KOPT-K1 (cell line): Measurements from ENCODE around the gene EIF3B.
"Not testable (repeated sequence)": the region's sequence is repeated elsewhere in the genome, so short reads cannot be mapped to it uniquely, and the experiment has no call there.

Source experiments
- H3K27ac ChIP-seq: fragments of 200-600 bp; sonication (generic); 2 replicates; pipeline ENCODE4 v1.5.1; 2016; ENCODE audit warnings: antibody characterized with exemption, mild to moderate bottlenecking, low read depth, low read length; ENCODE audit not compliant: poor library complexity, severe bottlenecking
- H3K36me3 ChIP-seq: fragments of 200-600 bp; sonication (generic); 2 replicates; pipeline ENCODE4 v1.5.1; 2017; ENCODE audit warnings: antibody characterized with exemption, mild to moderate bottlenecking, low read length, moderate library complexity; ENCODE audit not compliant: insufficient read depth
- H3K9me3 ChIP-seq: fragments of 200-600 bp; sonication (generic); 2 replicates; pipeline ENCODE4 v1.5.1; 2017; ENCODE audit warnings: antibody characterized with exemption, low read length, mild to moderate bottlenecking; ENCODE audit not compliant: insufficient read depth, poor library complexity, severe bottlenecking

EIF3B gene

DNA sequence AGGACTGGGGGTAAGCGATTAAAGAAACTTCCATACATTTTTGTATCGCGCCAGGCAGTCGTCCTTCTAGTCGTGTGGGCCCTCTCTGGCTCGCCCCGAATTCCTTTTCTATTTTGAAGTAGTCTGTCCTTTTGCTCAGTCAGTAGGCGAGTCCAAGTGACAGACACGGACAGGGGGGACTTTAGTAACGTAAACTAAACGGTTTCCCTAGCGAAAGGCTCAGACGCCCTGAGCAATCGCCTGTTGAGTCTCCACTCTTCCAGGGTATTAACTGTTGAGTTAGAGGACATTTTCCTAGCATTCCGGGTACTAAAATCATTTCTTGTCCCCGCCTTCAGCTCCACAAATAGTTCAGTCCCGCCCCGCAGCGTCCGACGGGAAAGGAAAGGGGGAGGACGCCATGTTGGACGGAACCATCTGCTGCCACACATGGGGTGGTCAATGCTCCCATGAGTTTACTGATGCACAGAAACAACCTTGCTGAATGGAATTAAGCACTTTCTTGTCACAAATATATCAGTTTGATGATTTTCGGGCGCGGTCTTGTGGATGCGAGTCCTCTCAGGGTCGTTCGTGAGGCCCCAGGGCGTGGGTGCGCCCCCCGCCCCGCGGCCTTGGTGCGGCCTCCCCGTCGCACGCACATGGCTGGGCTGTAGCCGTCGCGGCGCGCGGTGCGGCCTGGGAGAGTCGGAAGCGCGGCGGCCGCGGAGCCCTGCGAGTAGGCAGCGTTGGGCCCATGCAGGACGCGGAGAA, at the start of gene EIF3B:
Gene EIF3B, plus strand, starts transcription at position 642 of the 753 bp plus-strand sequence. Its CDS starts 95 bp downstream, at position 737.
- Histone ChIP-seq H3K27ac (peak within 1 kb of the TSS; percentile 99), H3K9me3 (no peaks in the 10 kb centered on the region), H3K36me3 (peaks cover 30% of the 10 kb centered on the region)

DNA sequence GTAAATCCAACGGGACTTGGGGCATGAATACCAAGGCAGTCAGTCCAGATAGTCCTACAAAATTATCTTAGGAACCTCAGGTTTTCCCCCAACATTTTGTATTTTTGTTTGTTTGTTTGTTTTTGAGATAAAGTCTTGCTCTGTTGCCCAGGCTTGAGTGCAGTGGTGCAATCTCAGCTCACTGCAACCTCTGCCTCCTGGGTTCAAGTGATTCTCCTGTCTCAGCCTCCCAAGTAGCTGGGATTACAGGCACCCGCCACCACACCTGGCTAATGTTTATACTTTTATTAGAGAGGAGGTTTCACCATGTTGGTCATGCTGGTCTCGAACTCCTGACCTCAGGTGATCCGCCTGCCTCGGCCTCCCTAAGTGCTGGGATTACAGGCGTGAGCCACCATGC, 49.4 kb upstream of the EIF3B start:
- H3K36me3 ChIP-seq, H3K9me3 ChIP-seq, H3K27ac ChIP-seq: not testable (repeated sequence)

DNA sequence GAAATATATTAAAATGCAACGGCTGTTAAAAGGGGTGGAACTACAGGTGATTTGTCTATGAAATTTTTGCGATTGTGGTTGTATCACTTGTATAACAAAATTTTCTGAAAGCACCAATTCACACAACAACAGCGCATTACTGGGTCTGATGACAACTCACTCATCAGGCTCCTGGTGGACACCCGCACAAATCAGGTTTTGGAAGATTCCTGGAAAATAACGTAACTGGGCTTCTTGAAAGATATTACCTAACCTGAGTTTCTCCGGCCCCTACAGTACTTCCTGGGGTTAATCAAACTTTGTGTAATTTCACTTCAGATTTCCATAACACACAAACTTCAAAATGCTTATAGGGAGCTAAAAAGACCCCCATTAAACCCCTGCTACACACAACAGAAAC, 47.9 kb upstream of the EIF3B start:
- Histone ChIP-seq H3K9me3 (no peaks in the 10 kb centered on the region), H3K36me3 (no peaks in the 10 kb centered on the region), H3K27ac (no peak overlapping the region)

DNA sequence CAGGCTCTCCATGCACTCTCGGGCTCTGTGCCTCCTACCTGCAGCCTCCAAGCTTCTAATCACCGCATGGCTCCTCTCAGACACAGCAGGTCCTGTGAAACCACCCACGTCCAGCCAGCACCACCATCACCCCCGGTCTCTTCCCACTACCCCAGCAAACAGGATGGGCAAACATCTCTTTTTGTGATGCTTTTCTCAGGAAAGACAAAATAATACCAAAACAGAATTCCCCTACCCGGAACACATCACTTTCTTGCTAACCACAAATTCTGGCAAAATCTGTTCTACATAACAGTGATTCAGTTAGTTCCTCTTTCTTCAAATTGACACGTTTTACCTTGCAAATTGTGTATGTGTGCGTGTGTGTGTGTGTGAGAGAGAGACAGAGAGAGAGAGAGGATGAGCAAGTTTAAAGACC, 46.9 kb upstream of the EIF3B start:
- Histone ChIP-seq H3K9me3 (no peaks in the 10 kb centered on the region), H3K27ac (no peak overlapping the region), H3K36me3 (no peaks in the 10 kb centered on the region)

- no peaks in the 10 kb centered on the region for H3K9me3 ChIP-seq
- no peaks in the 10 kb centered on the region for H3K36me3 ChIP-seq
- no peak overlapping the region for H3K27ac ChIP-seq
These were observed 44.7 kb upstream of the EIF3B start for GRCh38 chr7:2309889-2310331.

DNA sequence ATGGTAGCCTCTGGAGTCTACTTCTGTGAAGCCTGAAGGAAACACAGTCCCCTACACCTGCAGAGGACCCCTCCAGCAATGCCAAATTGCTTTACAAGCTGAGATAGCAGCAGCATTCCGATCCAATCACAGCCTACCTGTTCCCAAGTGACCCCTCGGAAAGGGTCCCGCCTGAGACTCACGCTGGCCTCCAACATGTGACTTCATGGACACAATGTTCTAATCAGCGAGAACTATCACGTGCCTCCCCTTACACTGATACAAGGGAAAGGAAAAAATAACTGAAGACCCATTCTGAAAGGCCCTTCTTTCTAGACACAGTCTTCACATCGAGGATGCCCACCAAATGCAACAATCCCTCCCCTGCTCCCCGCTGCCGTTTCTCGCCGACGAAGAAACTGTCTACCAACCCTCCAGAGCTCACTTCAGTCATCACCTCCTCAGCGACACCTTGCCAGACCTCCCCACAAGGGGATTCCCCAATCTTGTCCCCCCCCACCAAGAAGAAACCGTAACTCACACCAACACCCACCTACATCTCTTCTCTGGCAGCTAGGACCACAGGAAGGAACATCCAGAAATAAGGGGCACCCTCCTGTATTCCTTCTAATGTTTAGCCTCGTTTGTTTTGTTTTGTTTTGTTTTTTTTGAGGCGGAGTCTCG, 42.2 kb upstream of the EIF3B start:
- no peaks in the 10 kb centered on the region for H3K9me3 ChIP-seq
- no peak overlapping the region for H3K27ac ChIP-seq
- no peaks in the 10 kb centered on the region for H3K36me3 ChIP-seq

DNA sequence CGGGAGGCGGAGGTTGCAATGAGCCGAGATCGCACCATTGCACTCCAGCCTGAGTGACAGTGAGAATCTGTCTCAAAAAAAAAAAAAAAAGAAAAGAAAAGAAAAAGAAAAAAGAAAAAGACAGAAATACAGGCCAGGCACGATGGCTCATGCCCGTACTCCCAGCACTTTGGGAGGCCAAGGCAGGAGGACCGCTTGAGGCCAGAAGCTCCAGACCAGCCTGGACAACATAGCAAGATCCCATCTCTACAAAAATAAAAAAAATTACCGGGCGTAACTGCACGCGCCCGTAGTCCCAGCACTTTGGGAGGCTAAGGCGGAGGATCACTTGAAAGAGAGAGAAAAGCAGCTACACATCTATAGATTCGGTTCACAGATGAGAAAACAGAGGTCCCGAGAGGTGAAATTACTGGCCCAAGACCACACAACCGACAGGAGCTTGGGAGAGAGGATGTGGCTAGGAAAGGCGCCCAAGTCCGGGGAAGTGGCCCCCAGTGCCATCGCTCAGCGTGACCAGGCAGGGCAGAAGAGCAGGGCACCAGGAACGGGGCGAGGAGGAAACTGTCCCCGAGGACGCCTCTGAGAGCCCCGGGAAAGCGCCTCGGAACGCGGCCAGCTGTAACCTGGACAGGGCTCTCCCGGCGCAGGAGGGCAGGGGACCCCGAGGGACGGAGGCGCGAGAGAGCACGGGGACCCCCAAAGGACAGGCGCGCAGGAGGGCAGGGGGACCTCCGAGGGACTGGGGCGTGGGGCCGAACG, 41.0 kb upstream of the EIF3B start:
- Histone ChIP-seq H3K36me3 (no peaks in the 10 kb centered on the region), H3K27ac (peak overlapping the region; percentile 67), H3K9me3 (no peaks in the 10 kb centered on the region)

- no peaks in the 10 kb centered on the region for H3K9me3 ChIP-seq
- no peaks in the 10 kb centered on the region for H3K36me3 ChIP-seq
- peak within 1 kb of the TSS; percentile 67 for H3K27ac ChIP-seq
These were observed 40.2 kb upstream of the EIF3B start, which contains the start of gene SNX8 for GRCh38 chr7:2314209-2314955. SNX8 (minus strand) TSS chr7:2314441; CDS start chr7:2314421, 20 bp downstream.

- H3K27ac ChIP-seq, H3K36me3 ChIP-seq, H3K9me3 ChIP-seq: not testable (repeated sequence)
These were observed 39.6 kb upstream of the EIF3B start for GRCh38 chr7:2314956-2315530.

DNA sequence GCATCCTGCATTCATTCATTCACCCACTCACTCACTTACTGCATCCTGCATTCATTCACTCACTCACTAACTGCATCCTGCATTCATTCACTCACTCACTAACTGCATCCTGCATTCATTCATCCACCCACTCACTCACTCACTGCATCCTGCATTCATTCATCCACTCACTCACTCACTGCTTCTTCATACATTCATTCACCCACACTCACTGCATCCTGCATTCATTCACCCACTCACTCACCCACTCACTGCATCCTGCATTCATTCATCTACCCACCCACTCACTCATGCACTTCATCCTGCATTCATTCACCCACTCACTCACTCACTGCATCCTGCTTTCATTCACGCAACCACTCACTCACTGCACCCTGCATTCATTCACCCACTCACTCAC, 38.8 kb upstream of the EIF3B start:
- H3K9me3 ChIP-seq = no peaks in the 10 kb centered on the region
- no peaks in the 10 kb centered on the region for H3K36me3 ChIP-seq
- no peak overlapping the region for H3K27ac ChIP-seq

DNA sequence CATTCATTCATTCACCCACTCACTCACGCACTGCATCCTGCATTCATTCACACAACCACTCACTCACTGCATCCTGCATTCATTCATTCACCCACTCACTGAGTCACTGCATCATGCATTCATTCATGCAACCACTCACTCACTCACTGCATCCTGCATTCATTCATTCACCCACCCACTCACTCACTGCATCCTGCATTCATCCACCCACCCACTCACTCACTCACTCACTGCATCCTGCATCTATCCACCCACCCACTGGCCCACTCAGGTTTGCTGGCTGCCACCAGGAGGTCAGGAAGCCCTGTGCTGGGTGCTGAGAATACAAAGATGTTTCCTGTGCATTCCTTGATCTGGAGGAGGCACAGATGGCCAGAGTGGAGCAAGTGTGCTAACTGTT, 38.0 kb upstream of the EIF3B start:
- Histone ChIP-seq H3K9me3 (no peaks in the 10 kb centered on the region), H3K27ac (no peak overlapping the region), H3K36me3 (no peaks in the 10 kb centered on the region)

- H3K27ac ChIP-seq = no peak overlapping the region
- H3K36me3 ChIP-seq = no peaks in the 10 kb centered on the region
- H3K9me3 ChIP-seq = no peaks in the 10 kb centered on the region
These were observed 36.9 kb upstream of the EIF3B start for GRCh38 chr7:2317556-2318293.

GRCh38 chr7:2321020-2321419, 33.6 kb upstream of the EIF3B start:
- Histone ChIP-seq H3K9me3 (no peaks in the 10 kb centered on the region), H3K36me3 (no peaks in the 10 kb centered on the region), H3K27ac (no peak overlapping the region)

GRCh38 chr7:2325162-2325561, 29.5 kb upstream of the EIF3B start:
- H3K9me3 ChIP-seq = no peaks in the 10 kb centered on the region
- no peak overlapping the region for H3K27ac ChIP-seq
- H3K36me3 ChIP-seq = no peaks in the 10 kb centered on the region
